MM.1S (cell line): ENCODE data around the gene MS4A15.

Experiments
- EZH2 ChIP-seq: fragments of 300-600 bp; sonication (generic); optimal IDR thresholded peaks from 2 replicates; pipeline ENCODE3; 2017; ENCODE audit warnings: low read depth, mild to moderate bottlenecking, antibody characterized with exemption, low read length, mixed read lengths
- EZH2phosphoT487 ChIP-seq: fragments of 300-600 bp; sonication (generic); IDR thresholded peaks from 2 replicates; pipeline ENCODE4 v1.6.1; 2018; ENCODE audit warnings: antibody characterized with exemption, low read length
- TF ChIP-seq, protein P1 (sequence below): fragments of 300-600 bp; sonication (generic); IDR thresholded peaks from 2 replicates; pipeline ENCODE4 v1.5.1; 2016; ENCODE audit warnings: antibody characterized with exemption, low read length, mixed read lengths

DNA sequence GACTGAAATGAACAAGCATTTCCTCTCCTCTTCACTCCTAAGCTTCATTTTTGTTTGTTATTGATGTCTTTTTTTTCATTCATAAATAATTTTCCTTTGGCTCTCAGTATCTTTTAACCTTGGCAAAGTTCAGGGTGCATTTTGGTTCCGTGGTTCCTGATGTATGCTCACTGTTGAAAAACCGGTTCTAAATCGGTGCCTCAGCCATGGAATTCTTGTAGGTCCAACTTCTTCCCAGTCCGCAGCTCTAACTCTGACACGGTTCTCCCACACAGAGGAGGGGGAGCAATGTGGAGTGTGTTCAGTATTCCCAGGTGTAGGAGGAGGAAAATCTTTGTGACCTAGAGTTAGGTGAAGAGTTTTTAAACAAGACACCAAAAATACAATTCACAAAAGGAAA lies 12.6 kb upstream of the MS4A15 start:
- TF ChIP-seq, protein P1, sequence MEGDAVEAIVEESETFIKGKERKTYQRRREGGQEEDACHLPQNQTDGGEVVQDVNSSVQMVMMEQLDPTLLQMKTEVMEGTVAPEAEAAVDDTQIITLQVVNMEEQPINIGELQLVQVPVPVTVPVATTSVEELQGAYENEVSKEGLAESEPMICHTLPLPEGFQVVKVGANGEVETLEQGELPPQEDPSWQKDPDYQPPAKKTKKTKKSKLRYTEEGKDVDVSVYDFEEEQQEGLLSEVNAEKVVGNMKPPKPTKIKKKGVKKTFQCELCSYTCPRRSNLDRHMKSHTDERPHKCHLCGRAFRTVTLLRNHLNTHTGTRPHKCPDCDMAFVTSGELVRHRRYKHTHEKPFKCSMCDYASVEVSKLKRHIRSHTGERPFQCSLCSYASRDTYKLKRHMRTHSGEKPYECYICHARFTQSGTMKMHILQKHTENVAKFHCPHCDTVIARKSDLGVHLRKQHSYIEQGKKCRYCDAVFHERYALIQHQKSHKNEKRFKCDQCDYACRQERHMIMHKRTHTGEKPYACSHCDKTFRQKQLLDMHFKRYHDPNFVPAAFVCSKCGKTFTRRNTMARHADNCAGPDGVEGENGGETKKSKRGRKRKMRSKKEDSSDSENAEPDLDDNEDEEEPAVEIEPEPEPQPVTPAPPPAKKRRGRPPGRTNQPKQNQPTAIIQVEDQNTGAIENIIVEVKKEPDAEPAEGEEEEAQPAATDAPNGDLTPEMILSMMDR, result no peak
- TF ChIP-seq EZH2, result no peak
- TF ChIP-seq EZH2phosphoT487, result no peak
